Measurements from ENCODE around the gene ACSL1.

DNA sequence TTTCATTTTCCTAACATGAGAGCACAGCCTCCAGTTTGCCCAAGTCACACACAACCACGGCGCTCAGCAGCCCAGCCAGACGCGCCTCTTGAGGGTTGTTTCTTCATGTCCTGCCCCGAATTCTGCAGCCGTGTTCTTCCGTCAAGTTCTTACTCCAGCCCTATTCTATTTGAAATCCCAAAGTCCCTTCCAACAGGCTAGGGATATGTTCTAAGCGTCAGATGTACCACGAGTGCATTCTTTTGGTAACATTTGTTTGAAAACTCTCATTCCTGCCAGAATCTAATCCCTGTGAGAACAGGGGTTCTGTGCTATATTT is 23.1 kb downstream of the ACSL1 start:
- TF ChIP-seq GATA3 (IDR thresholded peaks at IDR 0.05; ENCODE audit: low read depth, low read length) (no peak), GATA2 (IDR thresholded peaks at IDR 0.05; ENCODE audit: low read depth, low read length) (no peak)
